ENCODE results near the gene PAQR5. TPM values are rescaled to one million over a fixed set of nuclear protein-coding genes. Genes with fewer than 3 reads are reported as not detected.

The PAQR5 gene
- total RNA-seq, 1 donor from 2014 or later, result 0.15 TPM

DNA sequence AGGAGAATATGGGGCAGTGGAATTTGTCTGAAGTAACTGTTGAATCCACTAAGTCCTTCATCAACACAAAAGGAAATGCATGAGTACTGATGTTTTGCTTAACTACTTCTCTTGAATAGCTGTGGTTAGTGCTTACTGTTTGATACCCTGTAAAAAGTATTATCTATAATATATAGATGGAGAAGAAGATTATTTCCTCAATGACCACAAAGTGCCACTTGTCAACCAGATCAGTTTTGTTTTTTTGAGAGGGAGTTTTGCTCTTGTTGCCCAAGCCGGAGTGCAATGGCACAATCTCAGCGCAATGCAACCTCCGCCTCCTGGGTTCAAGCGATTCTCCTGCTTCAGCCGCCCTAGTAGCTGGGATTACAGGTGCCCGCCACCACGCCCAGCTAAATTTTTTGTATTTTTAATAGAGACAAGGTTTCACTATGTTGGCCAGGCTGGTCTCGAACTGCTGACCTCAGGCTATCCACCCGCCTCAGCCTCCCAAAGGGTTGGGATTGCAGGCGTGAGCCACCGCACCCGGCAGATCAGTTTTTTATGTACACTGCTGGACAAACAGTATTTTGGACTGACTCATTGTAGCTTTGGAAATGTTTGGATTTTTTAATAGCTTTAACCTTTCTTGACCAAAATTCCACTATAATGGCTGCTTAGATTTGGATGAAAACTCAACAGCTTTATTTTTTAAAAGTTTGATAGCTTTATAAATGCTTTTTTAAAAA lies 152.4 kb downstream of the PAQR5 start:
- Mint-ChIP-seq H3K36me3 (ENCODE audit: low read depth, unreplicated experiment) (peaks cover 9% of the 10 kb centered on the region), H3K4me3 (ENCODE audit: unreplicated experiment) (no peak overlapping the region), H3K4me1 (ENCODE audit: unreplicated experiment) (peaks cover 24% of the 10 kb centered on the region), H3K27ac (ENCODE audit: unreplicated experiment) (no peak overlapping the region), H3K9me3 (ENCODE audit: unreplicated experiment) (no peaks in the 10 kb centered on the region), H3K27me3 (ENCODE audit: unreplicated experiment) (no peaks in the 10 kb centered on the region)
- no peak for DNase-seq (ENCODE audit: low spot score)
- TF ChIP-seq CTCF (IDR thresholded peaks at IDR 0.05; ENCODE audit: unreplicated experiment), result no peak

DNA sequence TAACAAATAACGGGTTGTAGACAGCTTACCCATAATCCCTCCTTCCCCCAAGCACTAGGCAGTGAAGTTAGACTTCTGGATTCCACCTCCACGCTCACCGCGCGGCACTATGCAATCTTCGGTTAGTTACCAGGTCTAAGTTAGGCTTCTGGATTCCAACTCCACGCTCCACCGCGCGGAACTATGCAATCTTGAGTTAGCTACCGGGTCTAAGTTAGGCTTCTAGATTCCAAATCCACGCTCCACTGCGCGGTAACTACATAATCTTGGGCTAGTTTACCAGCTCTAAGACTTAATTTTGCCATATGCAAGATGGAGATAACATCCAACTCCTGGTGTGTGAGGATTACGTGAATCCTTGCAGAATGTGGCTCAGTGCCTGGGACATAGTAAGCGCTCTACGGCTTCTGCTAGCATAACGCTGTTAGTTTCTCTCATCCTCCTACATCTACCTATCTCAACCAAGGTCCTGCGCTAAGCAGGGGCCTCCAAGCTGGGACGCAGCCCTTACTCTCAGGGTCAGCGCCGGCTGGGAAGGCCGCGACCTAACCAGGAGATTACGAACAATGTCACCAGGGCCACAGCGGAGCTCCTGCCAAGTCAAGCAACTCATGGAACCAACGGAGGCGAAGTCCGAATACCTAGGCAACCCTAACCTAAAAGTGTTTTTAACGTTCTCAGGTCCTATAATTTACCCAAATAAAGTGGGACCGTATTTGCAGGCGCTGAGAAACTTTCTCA lies 153.4 kb downstream of the PAQR5 start:
- no peak for DNase-seq (ENCODE audit: low spot score)
- H3K9me3 Mint-ChIP-seq (ENCODE audit: unreplicated experiment), result no peaks in the 10 kb centered on the region
- H3K27me3 Mint-ChIP-seq (ENCODE audit: unreplicated experiment), result no peaks in the 10 kb centered on the region

GRCh38 chr15:69452692-69453521 lies 154.2 kb downstream of the PAQR5 start, which contains the start of gene RPLP1:
TSS of gene RPLP1 (plus strand) at chr15:69452818. CDS start at chr15:69452949, 131 bp downstream.
- Mint-ChIP-seq H3K9me3 (ENCODE audit: unreplicated experiment) (no peaks in the 10 kb centered on the region), H3K36me3 (ENCODE audit: low read depth, unreplicated experiment) (peaks cover 12% of the 10 kb centered on the region), H3K27ac (ENCODE audit: unreplicated experiment) (peak within 1 kb of the TSS; percentile 87), H3K4me1 (ENCODE audit: unreplicated experiment) (peaks cover 24% of the 10 kb centered on the region), H3K4me3 (ENCODE audit: unreplicated experiment) (peak within 1 kb of the TSS; percentile 99), H3K27me3 (ENCODE audit: unreplicated experiment) (no peaks in the 10 kb centered on the region)
- DNase-seq (ENCODE audit: low spot score), result peak; percentile 94
- no peak for TF ChIP-seq CTCF (IDR thresholded peaks at IDR 0.05; ENCODE audit: unreplicated experiment)

More for the DNA sequence above, 153.4 kb downstream of the PAQR5 start:
- peak overlapping the region; percentile 99 for H3K4me3 Mint-ChIP-seq (ENCODE audit: unreplicated experiment)
- no peak for TF ChIP-seq CTCF (IDR thresholded peaks at IDR 0.05; ENCODE audit: unreplicated experiment)
- H3K4me1 Mint-ChIP-seq (ENCODE audit: unreplicated experiment), result peaks cover 24% of the 10 kb centered on the region
- peaks cover 12% of the 10 kb centered on the region for H3K36me3 Mint-ChIP-seq (ENCODE audit: low read depth, unreplicated experiment)
- peak overlapping the region; percentile 87 for H3K27ac Mint-ChIP-seq (ENCODE audit: unreplicated experiment)

GRCh38 chr15:69454953-69455352 lies 156.2 kb downstream of the PAQR5 start:
- H3K4me3 Mint-ChIP-seq (ENCODE audit: unreplicated experiment), result peak overlapping the region; percentile 22
- H3K36me3 Mint-ChIP-seq (ENCODE audit: low read depth, unreplicated experiment), result peaks cover 12% of the 10 kb centered on the region
- no peaks in the 10 kb centered on the region for H3K9me3 Mint-ChIP-seq (ENCODE audit: unreplicated experiment)
- no peaks in the 10 kb centered on the region for H3K27me3 Mint-ChIP-seq (ENCODE audit: unreplicated experiment)
- no peak for DNase-seq (ENCODE audit: low spot score)
- H3K27ac Mint-ChIP-seq (ENCODE audit: unreplicated experiment), result no peak overlapping the region
- peaks cover 24% of the 10 kb centered on the region for H3K4me1 Mint-ChIP-seq (ENCODE audit: unreplicated experiment)
- TF ChIP-seq CTCF (IDR thresholded peaks at IDR 0.05; ENCODE audit: unreplicated experiment), result no peak

All from endothelial cell (in vitro differentiated cells).